K562 (cell line): ENCODE measurements around the gene HOXB8. TPM values are rescaled to one million over a fixed set of nuclear protein-coding genes. Genes with fewer than 3 reads are reported as not detected.
A peak's percentile ranks its signal among the peaks of the same experiment; 100 is the strongest.

Source experiments
- ATF3 ChIP-seq, 2 experiments: fragments of 450-650 bp in 1 of 2; sonication (generic) in 1 of 2; formaldehyde crosslinking in 1 of 2; IDR thresholded peaks in 1 of 2; conservative IDR thresholded peaks in 1 of 2; 2 replicates each; pipeline versions ENCODE4 v1.6.1 to v1.8.1; 2016 to 2023; ENCODE audit warnings: mild to moderate bottlenecking in 2 of 2, moderate library complexity in 2 of 2, inconsistent platforms in 1 of 2, missing genetic modification reagents in 1 of 2
- DPF2 ChIP-seq: fragments of 450-650 bp; IDR thresholded peaks from 2 replicates; pipeline ENCODE4 v1.6.1; 2016
- HDAC1 ChIP-seq, 2 experiments: fragments of 450-650 bp; IDR thresholded peaks; 2 replicates each; pipeline ENCODE4 v1.6.1; 2016 to 2017; ENCODE audit warnings: inconsistent platforms in 1 of 2, mild to moderate bottlenecking in 1 of 2, moderate library complexity in 1 of 2
- KAT8 ChIP-seq: fragments of 450-650 bp; IDR thresholded peaks from 2 replicates; pipeline ENCODE4 v1.6.1; 2016; ENCODE audit warnings: low read depth, mild to moderate bottlenecking
- PBX2 ChIP-seq, 2 experiments: IDR thresholded peaks in 1 of 2; conservative IDR thresholded peaks in 1 of 2; 2 replicates each; pipeline ENCODE4 v1.6.1; 2016; ENCODE audit warnings: low read depth in 2 of 2, mild to moderate bottlenecking in 1 of 2, missing compliant biosample characterization in 1 of 2, missing genetic modification characterization in 1 of 2, moderate library complexity in 1 of 2
- THRAP3 ChIP-seq: fragments of 450-650 bp; IDR thresholded peaks from 2 replicates; pipeline ENCODE4 v1.6.1; 2016; ENCODE audit warnings: mild to moderate bottlenecking, inconsistent platforms, borderline replicate concordance
- polyA plus RNA-seq, 8 experiments: library from polyadenylated mRNA; depleted of rRNA in 4 of 8; stranded (reverse) in 5 of 8; unstranded in 3 of 8; fragments of >200 nt; fragmentation: Nextera tagmentation in 2 of 8; fragmentation: Illumina TruSeq in 1 of 8; extraction: Ambion mirVana in 2 of 8; extraction: Trizol in 1 of 8; gene quantifications; 2 replicates each; pipeline versions ENCODE4 v1.2.1 to v1.2.3, GENCODE V29; 2011 to 2014; ENCODE audit warnings: inconsistent platforms in 1 of 8, missing spikeins in 1 of 8
- total RNA-seq, 7 experiments: library from RNA; depleted of rRNA in 6 of 7; stranded (reverse); fragments of >200 nt in 6 of 7; fragmentation: Illumina TruSeq in 2 of 7; extraction: Trizol in 2 of 7; gene quantifications; 2 replicates each; pipeline versions ENCODE4 v1.2.1 to v1.2.3, GENCODE V29; 2011 to 2021; ENCODE audit warnings: low replicate concordance in 1 of 7

HOXB8 gene
- total and polyA plus RNA-seq, 9 of the 15 experiments (the other 6 are each of a cell fraction or from before 2014, with no cell fraction given) = 0.52 to 23.8 (median 3.6) TPM

GRCh38 chr17:48596000-48596734 is 18.9 kb downstream of the HOXB8 start (continued):
- TF ChIP-seq ATF3 (IDR thresholded peaks at IDR 0.05) (0 out of 2 replicates have a peak, but pooled peaks have one; percentile 19), ATF3 (CRISPR knock-in tag; conservative IDR thresholded peaks at IDR 0.05) (no peak), KAT8 (no peak), THRAP3 (no peak), HDAC1 (IDR thresholded peaks at IDR 0.05) (no peak), PBX2 (CRISPR knock-in tag; IDR thresholded peaks at IDR 0.05; ENCODE audit: low read depth) (no peak), PBX2 (tag; conservative IDR thresholded peaks at IDR 0.05; ENCODE audit: low read depth) (no peak), DPF2 (no peak)
